ENCODE data around the gene MYL6. TPM values are rescaled to one million over a fixed set of nuclear protein-coding genes. Genes with fewer than 3 reads are reported as not detected.

Gene MYL6
- total RNA-seq, 1 experiment from 2014 or later = 932 TPM

Other genes starting within 250 kb of the MYL6 start
- gene PYM1, start 230.5 kb upstream of the MYL6 start, total RNA-seq (2021) = 55.5 to 61.7 TPM (median 57.3 TPM) in 3 replicates
- gene DGKA, start 227.2 kb upstream of the MYL6 start, total RNA-seq (2021) = 19.8 to 25.5 TPM (median 23.6 TPM) in 3 replicates
- gene PMEL, start 192.3 kb upstream of the MYL6 start, total RNA-seq (2021) = 72.2 to 86.5 TPM (median 79.3 TPM) in 3 replicates
- 37.6 to 44.1 TPM (median 43.1 TPM) in 3 replicates for gene CDK2, start 191.5 kb upstream of the MYL6 start, total RNA-seq (2021)
- gene RAB5B, start 184.3 kb upstream of the MYL6 start, total RNA-seq (2021) = 55.0 to 65.8 TPM (median 64.3 TPM) in 3 replicates
- 20.3 to 23.2 TPM (median 23.2 TPM) in 3 replicates for gene SUOX, start 161.1 kb upstream of the MYL6 start, total RNA-seq (2021)
- 13.6 to 14.9 TPM (median 14.8 TPM) in 3 replicates for gene IKZF4, start 137.3 kb upstream of the MYL6 start, total RNA-seq (2021)
- gene RPS26, start 116.4 kb upstream of the MYL6 start, total RNA-seq (2021) = 66.4 to 77.2 TPM (median 73.4 TPM) in 3 replicates
- gene ERBB3, start 78.2 kb upstream of the MYL6 start, total RNA-seq (2021) = 49.2 to 64.3 TPM (median 52.4 TPM) in 3 replicates
- 198 to 249 TPM (median 199 TPM) in 3 replicates for gene PA2G4, start 53.8 kb upstream of the MYL6 start, total RNA-seq (2021)
- 4,004 to 4,366 TPM (median 4,314 TPM) in 3 replicates for gene RPL41, start 41.7 kb upstream of the MYL6 start, total RNA-seq (2021)
- gene ZC3H10, start 40.1 kb upstream of the MYL6 start, total RNA-seq (2021) = 11.3 to 13.6 TPM (median 13.1 TPM) in 3 replicates
- 77.7 to 80.8 TPM (median 80.1 TPM) in 3 replicates for gene ESYT1, start 30.1 kb upstream of the MYL6 start, total RNA-seq (2021)
- 171 to 180 TPM (median 173 TPM) in 3 replicates for gene MYL6B, start 5.8 kb upstream of the MYL6 start, total RNA-seq (2021)
- gene SMARCC2, start 31.1 kb downstream of the MYL6 start, total RNA-seq (2021) = 72.8 to 77.9 TPM (median 76.8 TPM) in 3 replicates
- gene RNF41, start 63.6 kb downstream of the MYL6 start, total RNA-seq (2021) = 45.5 to 57.4 TPM (median 48.7 TPM) in 3 replicates
- gene NABP2, start 66.0 kb downstream of the MYL6 start, total RNA-seq (2021) = 42.7 to 47.9 TPM (median 47.5 TPM) in 3 replicates
- gene SLC39A5, start 71.7 kb downstream of the MYL6 start, total RNA-seq (2021) = 0.26 to 0.62 TPM (median 0.46 TPM) in 3 replicates
- 33.0 to 41.2 TPM (median 38.6 TPM) in 3 replicates for gene ANKRD52, start 100.0 kb downstream of the MYL6 start, total RNA-seq (2021)
- gene COQ10A, start 108.6 kb downstream of the MYL6 start, total RNA-seq (2021) = 22.7 to 26.2 TPM (median 24.4 TPM) in 3 replicates
- 241 to 275 TPM (median 246 TPM) in 3 replicates for gene CS, start 142.0 kb downstream of the MYL6 start, total RNA-seq (2021)
- 171 to 193 TPM (median 192 TPM) in 3 replicates for gene CNPY2, start 157.6 kb downstream of the MYL6 start, total RNA-seq (2021)
- 46.7 to 58.0 TPM (median 57.5 TPM) in 3 replicates for gene PAN2, start 175.6 kb downstream of the MYL6 start, total RNA-seq (2021)
- gene IL23A, start 180.5 kb downstream of the MYL6 start, total RNA-seq (2021) = 2.9 to 3.0 TPM (median 2.9 TPM) in 3 replicates
- 53.2 to 54.5 TPM (median 54.5 TPM) in 3 replicates for gene STAT2, start 201.7 kb downstream of the MYL6 start, total RNA-seq (2021)
- gene APOF, start 204.5 kb downstream of the MYL6 start, total RNA-seq (2021) = 0.11 TPM in 1 of 3 replicates, not detected in the others